Measurements from ENCODE around the gene HLA-F.

GRCh38 chr6:29729774-29730328 is 6.6 kb downstream of the HLA-F start:
- TF ChIP-seq, protein P1, sequence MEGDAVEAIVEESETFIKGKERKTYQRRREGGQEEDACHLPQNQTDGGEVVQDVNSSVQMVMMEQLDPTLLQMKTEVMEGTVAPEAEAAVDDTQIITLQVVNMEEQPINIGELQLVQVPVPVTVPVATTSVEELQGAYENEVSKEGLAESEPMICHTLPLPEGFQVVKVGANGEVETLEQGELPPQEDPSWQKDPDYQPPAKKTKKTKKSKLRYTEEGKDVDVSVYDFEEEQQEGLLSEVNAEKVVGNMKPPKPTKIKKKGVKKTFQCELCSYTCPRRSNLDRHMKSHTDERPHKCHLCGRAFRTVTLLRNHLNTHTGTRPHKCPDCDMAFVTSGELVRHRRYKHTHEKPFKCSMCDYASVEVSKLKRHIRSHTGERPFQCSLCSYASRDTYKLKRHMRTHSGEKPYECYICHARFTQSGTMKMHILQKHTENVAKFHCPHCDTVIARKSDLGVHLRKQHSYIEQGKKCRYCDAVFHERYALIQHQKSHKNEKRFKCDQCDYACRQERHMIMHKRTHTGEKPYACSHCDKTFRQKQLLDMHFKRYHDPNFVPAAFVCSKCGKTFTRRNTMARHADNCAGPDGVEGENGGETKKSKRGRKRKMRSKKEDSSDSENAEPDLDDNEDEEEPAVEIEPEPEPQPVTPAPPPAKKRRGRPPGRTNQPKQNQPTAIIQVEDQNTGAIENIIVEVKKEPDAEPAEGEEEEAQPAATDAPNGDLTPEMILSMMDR (conservative IDR thresholded peaks at IDR 0.05): no peak
- no peak for TF ChIP-seq EZH2 (IDR thresholded peaks at IDR 0.05; ENCODE audit: low read depth)
